Esophagus muscularis mucosa (tissue), 3 donors: ENCODE measurements around the gene LONP1.

Source experiments
- POLR2A ChIP-seq: fragments of 450-650 bp; IDR thresholded peaks from one replicate; pipeline ENCODE4 v1.6.1; 2017; ENCODE audit warnings: antibody characterized with exemption, moderate library complexity, mild to moderate bottlenecking, low read depth
- POLR2AphosphoS5 ChIP-seq, 2 donors: sonication (generic); formaldehyde crosslinking; IDR thresholded peaks; one replicate each; pipeline ENCODE4 v1.6.1; 2017; ENCODE audit warnings: antibody characterized with exemption in 2 of 2
- TF ChIP-seq, protein P1 (sequence below), 3 experiments: fragments of 200-600 bp in 2 of 3; fragments of 450-650 bp in 1 of 3; sonication (generic) in 2 of 3; IDR thresholded peaks; one replicate each; pipeline ENCODE4 v1.5.1; 2017 to 2019; ENCODE audit warnings: antibody characterized with exemption in 3 of 3, mild to moderate bottlenecking in 2 of 3, moderate library complexity in 1 of 3

DNA sequence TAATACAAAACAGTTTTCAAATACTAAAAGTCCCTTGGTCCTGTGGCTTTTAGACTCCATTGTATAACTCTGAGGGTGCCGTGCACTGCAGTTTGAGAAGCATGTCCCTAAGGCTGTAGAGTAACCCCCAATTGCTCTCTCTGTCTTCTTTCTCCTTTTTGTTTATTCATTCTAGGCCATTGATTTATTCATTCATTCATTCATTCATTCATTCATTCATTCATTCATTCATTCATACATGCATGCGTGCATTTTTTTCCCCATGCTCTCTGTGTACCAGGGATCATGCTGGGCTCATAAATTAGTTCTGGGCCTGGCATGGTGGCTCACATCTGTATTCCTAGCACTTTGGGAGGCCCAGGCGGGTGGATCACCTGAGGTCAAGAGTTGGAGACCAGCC lies 45.3 kb upstream of the LONP1 start:
- no peak for TF ChIP-seq POLR2A
- TF ChIP-seq, protein P1, sequence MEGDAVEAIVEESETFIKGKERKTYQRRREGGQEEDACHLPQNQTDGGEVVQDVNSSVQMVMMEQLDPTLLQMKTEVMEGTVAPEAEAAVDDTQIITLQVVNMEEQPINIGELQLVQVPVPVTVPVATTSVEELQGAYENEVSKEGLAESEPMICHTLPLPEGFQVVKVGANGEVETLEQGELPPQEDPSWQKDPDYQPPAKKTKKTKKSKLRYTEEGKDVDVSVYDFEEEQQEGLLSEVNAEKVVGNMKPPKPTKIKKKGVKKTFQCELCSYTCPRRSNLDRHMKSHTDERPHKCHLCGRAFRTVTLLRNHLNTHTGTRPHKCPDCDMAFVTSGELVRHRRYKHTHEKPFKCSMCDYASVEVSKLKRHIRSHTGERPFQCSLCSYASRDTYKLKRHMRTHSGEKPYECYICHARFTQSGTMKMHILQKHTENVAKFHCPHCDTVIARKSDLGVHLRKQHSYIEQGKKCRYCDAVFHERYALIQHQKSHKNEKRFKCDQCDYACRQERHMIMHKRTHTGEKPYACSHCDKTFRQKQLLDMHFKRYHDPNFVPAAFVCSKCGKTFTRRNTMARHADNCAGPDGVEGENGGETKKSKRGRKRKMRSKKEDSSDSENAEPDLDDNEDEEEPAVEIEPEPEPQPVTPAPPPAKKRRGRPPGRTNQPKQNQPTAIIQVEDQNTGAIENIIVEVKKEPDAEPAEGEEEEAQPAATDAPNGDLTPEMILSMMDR (IDR thresholded peaks at IDR 0.05): no peak
- TF ChIP-seq POLR2AphosphoS5 (IDR thresholded peaks at IDR 0.05): no peak
